Occipital lobe (tissue), 2 donors: Measurements from ENCODE around the gene ZSWIM3. TPM values are rescaled to one million over a fixed set of nuclear protein-coding genes. Genes with fewer than 3 reads are reported as not detected.

ENCODE experiments used
- DNase-seq: peaks from one replicate; lab custom pipeline; 2025; lab: John Stamatoyannopoulos, UW
- total RNA-seq: library from RNA; depleted of rRNA; stranded (reverse); fragments of >200 nt; gene quantifications from one replicate; pipeline ENCODE4 v1.2.3, GENCODE V29; 2014

ZSWIM3 gene
- total RNA-seq, 1 donor from 2014 or later = 13.9 TPM

DNA sequence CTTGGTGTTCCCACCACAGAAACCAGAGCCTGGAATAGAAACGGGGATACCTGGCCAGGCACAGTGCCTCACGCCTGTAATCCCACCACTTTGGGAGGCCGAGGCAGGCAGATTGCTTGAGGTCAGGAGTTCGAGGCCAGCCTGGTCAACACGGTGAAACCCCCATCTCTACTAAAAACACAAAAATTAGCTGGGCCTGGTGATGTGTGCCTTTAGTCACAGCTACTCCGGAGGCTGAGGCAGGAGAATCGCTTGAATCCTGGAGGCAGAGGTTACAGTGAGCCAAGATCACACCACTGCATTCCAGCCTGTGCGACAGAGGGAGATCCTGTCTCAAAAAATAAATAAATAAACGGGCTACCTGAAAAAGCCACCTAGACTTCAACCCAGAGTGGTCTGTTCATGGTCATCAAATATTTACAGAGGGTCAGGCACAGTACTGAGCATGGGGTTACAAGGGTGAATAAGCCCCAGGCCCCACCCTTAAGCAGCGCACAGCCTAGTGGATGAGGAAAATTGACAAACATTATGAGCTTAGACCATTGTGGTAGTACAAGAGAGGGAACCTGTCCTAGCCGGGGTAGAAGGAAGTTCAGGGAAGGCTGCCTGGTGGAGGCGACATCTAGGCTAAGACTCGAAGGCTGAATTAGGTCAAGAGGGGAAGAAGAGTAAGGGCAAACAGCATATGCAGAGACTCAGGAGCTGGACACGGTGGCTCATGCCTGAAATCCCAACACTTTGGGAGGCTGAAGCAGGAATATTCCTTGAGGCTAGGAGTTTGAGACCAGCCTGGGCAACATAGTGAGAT lies 69.9 kb downstream of the ZSWIM3 start:
- DNase-seq = no peak

Other genes starting within 250 kb of the ZSWIM3 start
- gene WFDC10A, start 227.9 kb upstream of the ZSWIM3 start, total RNA-seq = not detected
- gene WFDC9, start 226.3 kb upstream of the ZSWIM3 start, total RNA-seq = not detected
- not detected for gene WFDC11, start 187.4 kb upstream of the ZSWIM3 start, total RNA-seq
- gene WFDC13, start 155.6 kb upstream of the ZSWIM3 start, total RNA-seq = not detected
- not detected for gene WFDC10B, start 152.6 kb upstream of the ZSWIM3 start, total RNA-seq
- not detected for gene SPINT4, start 135.3 kb upstream of the ZSWIM3 start, total RNA-seq
- gene WFDC3, start 65.7 kb upstream of the ZSWIM3 start, total RNA-seq = not detected
- 9.2 TPM for gene DNTTIP1, start 65.7 kb upstream of the ZSWIM3 start, total RNA-seq
- gene UBE2C, start 45.0 kb upstream of the ZSWIM3 start, total RNA-seq = 6.9 TPM
- 1.2 TPM for gene TNNC2, start 30.3 kb upstream of the ZSWIM3 start, total RNA-seq
- gene SNX21, start 23.8 kb upstream of the ZSWIM3 start, total RNA-seq = 22.8 TPM
- gene ACOT8, start 222 bp upstream of the ZSWIM3 start, total RNA-seq = 21.5 TPM
- gene ZSWIM1, start 23.6 kb downstream of the ZSWIM3 start, total RNA-seq = 5.5 TPM
- gene SPATA25, start 30.0 kb downstream of the ZSWIM3 start, total RNA-seq = 1.7 TPM
- gene NEURL2, start 33.6 kb downstream of the ZSWIM3 start, total RNA-seq = 2.8 TPM
- gene CTSA, start 33.7 kb downstream of the ZSWIM3 start, total RNA-seq = 15.8 TPM
- gene PLTP, start 54.5 kb downstream of the ZSWIM3 start, total RNA-seq = 19.0 TPM
- 14.5 TPM for gene PCIF1, start 77.1 kb downstream of the ZSWIM3 start, total RNA-seq
- gene ZNF335, start 114.6 kb downstream of the ZSWIM3 start, total RNA-seq = 13.9 TPM
- gene MMP9, start 151.3 kb downstream of the ZSWIM3 start, total RNA-seq = not detected
- 19.2 TPM for gene SLC12A5, start 171.6 kb downstream of the ZSWIM3 start, total RNA-seq
- 20.4 TPM for gene NCOA5, start 232.3 kb downstream of the ZSWIM3 start, total RNA-seq